ENCODE results near the gene CHIT1. TPM values are rescaled to one million over a fixed set of nuclear protein-coding genes. Genes with fewer than 3 reads are reported as not detected.
"Not testable (repeated sequence)": the region's sequence is repeated elsewhere in the genome, so short reads cannot be mapped to it uniquely, and the experiment has no call there.

CHIT1 gene
- total and polyA plus RNA-seq, 7 experiments from 2014 or later: 0.76 to 2.2 (median 1.1) TPM; not detected in 2

- ChIA-PET POLR2A (interaction anchor here (0.5 to 31.3 kb wide), 12 partner anchors 21 to 1085 kb away, joined by 3 to 1812 read pairs (median 6); partner anchors contain the start of gene BTG2), CTCF (interaction anchor here (0.5 to 15.6 kb wide), 38 partner anchors 9 to 435 kb away, joined by 3 to 480 read pairs (median 5); partner anchors contain the start of genes ATP2B4, BTG2, FMOD and OPTC)
- Histone ChIP-seq H3K4me3 (ENCODE audit: low read length) (peak overlapping the region; percentile 82), H3K27me3 (ENCODE audit: control insufficient read depth in 2 of 2, insufficient read depth in 2 of 2, low read length in 2 of 2) (no peaks in the 10 kb centered on the region), H3K4me1 (ENCODE audit: control insufficient read depth in 2 of 2, insufficient read depth in 2 of 2, low read length in 2 of 2) (peaks cover 10 to 29% of the 10 kb centered on the region in 2 donors), H3K9me3 (ENCODE audit: control insufficient read depth in 2 of 3, low read length in 3 of 3) (no peaks in the 10 kb centered on the region), H3K27ac (ENCODE audit: low read depth, low read length) (peak overlapping the region; percentile 86), H3K36me3 (ENCODE audit: control insufficient read depth in 2 of 3, insufficient read depth in 3 of 3, low read length in 3 of 3) (no peaks in the 10 kb centered on the region)
- DNase-seq (no peak), ATAC-seq (no peak)
- intact Hi-C loops (cut with micrococcal nuclease): loop anchor here (1.0 to 5.0 kb wide), 11 partner anchors 72 to 1095 kb away; partner anchors contain the start of genes LAX1 (in 1 of the 2) and SNRPE (in 1 of the 2)
- Mint-ChIP-seq H3K4me1 (peaks cover 12 to 29% (median 25%) of the 10 kb centered on the region in 7 donors), H3K36me3 (no peaks in the 10 kb centered on the region), H3K27ac (peak overlapping the region in 8 of 9 donors; percentile 80 to 95 (median 92)), H3K4me3 (peak overlapping the region; percentile 76 to 94 (median 90)), H3K27me3 (peaks cover 0 to 9% (median 0%) of the 10 kb centered on the region in 5 donors), H3K9me3 (no peaks in the 10 kb centered on the region)
Measured at GRCh38 chr1:203267912-203268311, 38.4 kb upstream of the CHIT1 start.

DNA sequence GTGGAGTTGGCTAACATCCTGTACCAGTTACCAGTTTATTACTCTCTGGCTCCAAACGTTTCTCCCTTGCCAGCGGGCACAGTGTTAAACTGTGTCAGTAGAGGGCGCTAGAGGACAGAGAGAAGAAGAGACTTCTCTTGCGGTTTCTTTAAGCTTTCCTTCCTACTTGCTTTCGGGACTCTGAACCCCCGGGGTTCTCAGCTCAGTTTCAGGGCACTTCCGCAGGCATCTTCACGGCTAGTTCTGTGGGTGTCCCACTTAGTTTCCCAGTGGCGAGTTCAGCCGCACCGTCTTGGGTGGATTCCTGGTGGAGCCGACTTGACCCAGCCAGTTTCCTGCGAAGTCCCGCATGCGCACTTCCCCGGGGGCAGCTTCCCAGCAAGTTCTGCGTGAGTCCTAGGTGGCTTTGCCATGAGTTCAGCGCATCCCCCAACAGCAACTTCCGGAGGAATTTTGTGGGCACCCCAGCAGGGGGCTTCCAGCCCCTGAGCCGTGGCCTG is 37.9 kb upstream of the CHIT1 start:
- POLR2A ChIA-PET: interaction anchor here (0.5 to 31.3 kb wide), 14 partner anchors 21 to 1085 kb away, joined by 3 to 1812 read pairs (median 6); partner anchors contain the start of genes BTG2 and LAX1
- Mint-ChIP-seq H3K4me3 (peak overlapping the region; percentile 76 to 94 (median 90)), H3K4me1 (peaks cover 12 to 27% (median 24%) of the 10 kb centered on the region in 7 donors), H3K27me3 (peaks cover 0 to 14% (median 0%) of the 10 kb centered on the region in 5 donors), H3K36me3 (no peaks in the 10 kb centered on the region), H3K9me3 (no peaks in the 10 kb centered on the region), H3K27ac (peak overlapping the region in 8 of 9 donors; percentile 80 to 95 (median 92))
- Histone ChIP-seq H3K4me3 (ENCODE audit: low read length) (peak overlapping the region; percentile 82), H3K36me3 (ENCODE audit: control insufficient read depth in 2 of 3, insufficient read depth in 3 of 3, low read length in 3 of 3) (no peaks in the 10 kb centered on the region), H3K27ac (ENCODE audit: low read depth, low read length) (peak overlapping the region; percentile 86), H3K4me1 (ENCODE audit: control insufficient read depth in 2 of 2, insufficient read depth in 2 of 2, low read length in 2 of 2) (peaks cover 10 to 26% of the 10 kb centered on the region in 2 donors), H3K9me3 (ENCODE audit: control insufficient read depth in 2 of 3, low read length in 3 of 3) (no peaks in the 10 kb centered on the region), H3K27me3 (ENCODE audit: control insufficient read depth in 2 of 2, insufficient read depth in 2 of 2, low read length in 2 of 2) (no peaks in the 10 kb centered on the region)
- DNase-seq (peak; percentile 49 to 89 (median 84)), ATAC-seq (peak; percentile 80)
- CTCF ChIA-PET: interaction anchor here (0.5 to 15.6 kb wide), 42 partner anchors 8 to 1330 kb away, joined by 3 to 480 read pairs (median 4); partner anchors contain the start of genes ATP2B4, BTG2, FMOD and OPTC
- intact Hi-C loops (cut with micrococcal nuclease): loop anchor here (1.0 to 5.0 kb wide), 11 partner anchors 73 to 1096 kb away; partner anchors contain the start of genes LAX1 (in 1 of the 2) and SNRPE (in 1 of the 2)

- not testable (repeated sequence) for H3K9me3 ChIP-seq (ENCODE audit: control insufficient read depth in 2 of 3, low read length in 3 of 3); H3K36me3 Mint-ChIP-seq; H3K27ac ChIP-seq (ENCODE audit: low read depth, low read length); H3K27me3 ChIP-seq (ENCODE audit: control insufficient read depth in 2 of 2, insufficient read depth in 2 of 2, low read length in 2 of 2); H3K9me3 Mint-ChIP-seq; H3K27ac Mint-ChIP-seq; H3K36me3 ChIP-seq (ENCODE audit: control insufficient read depth in 2 of 3, insufficient read depth in 3 of 3, low read length in 3 of 3); DNase-seq; ATAC-seq; H3K4me3 ChIP-seq (ENCODE audit: low read length); H3K4me3 Mint-ChIP-seq
- CTCF ChIA-PET: interaction anchor here (1.4 to 11.4 kb wide), 3 partner anchors 9 to 357 kb away, joined by 3 to 201 read pairs (median 3); partner anchors contain the start of gene OPTC
- intact Hi-C loops (cut with micrococcal nuclease): loop anchor here (2.0 to 5.0 kb wide), 6 partner anchors 341 to 1096 kb away; partner anchors contain the start of genes LAX1 (in 1 of the 2) and SNRPE (in 1 of the 2)
- peaks cover 0 to 26% (median 0%) of the 10 kb centered on the region in 5 donors for H3K27me3 Mint-ChIP-seq
- POLR2A ChIA-PET: interaction anchor here (31.3 kb wide), 1 partner anchor 51 kb away, joined by 1812 read pairs; the partner anchor contains the start of gene BTG2
- peaks cover 10 to 23% of the 10 kb centered on the region in 2 donors for H3K4me1 ChIP-seq (ENCODE audit: control insufficient read depth in 2 of 2, insufficient read depth in 2 of 2, low read length in 2 of 2)
- H3K4me1 Mint-ChIP-seq: peaks cover 10 to 22% (median 16%) of the 10 kb centered on the region in 7 donors
Measured at GRCh38 chr1:203266140-203266539, 36.7 kb upstream of the CHIT1 start.

DNA sequence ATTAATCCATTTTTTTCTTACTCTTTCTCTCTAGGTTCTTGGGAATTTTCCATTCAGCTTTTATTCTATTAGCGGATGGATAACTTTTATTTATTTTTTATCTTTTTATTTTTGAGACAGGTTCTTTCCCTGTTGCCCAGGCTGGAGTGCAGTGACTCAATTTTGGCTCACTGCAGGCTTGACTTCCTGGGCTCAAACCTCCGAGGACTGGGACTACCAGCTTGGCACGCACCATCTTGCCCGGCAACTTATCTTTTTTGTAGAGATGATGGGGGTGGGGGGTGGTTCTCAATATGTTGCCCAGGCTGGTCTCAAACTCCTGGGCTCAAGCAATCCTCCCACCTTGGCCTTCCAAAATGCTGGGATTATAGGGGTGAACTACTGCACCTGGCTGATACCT is 36.1 kb upstream of the CHIT1 start:
- POLR2A ChIA-PET: no interaction called here
- no peak for ATAC-seq
- intact Hi-C loops (cut with micrococcal nuclease): loop anchor here (5.0 kb wide), 5 partner anchors 342 to 1097 kb away; partner anchors contain the start of gene LAX1 (in 1 of the 2)

DNA sequence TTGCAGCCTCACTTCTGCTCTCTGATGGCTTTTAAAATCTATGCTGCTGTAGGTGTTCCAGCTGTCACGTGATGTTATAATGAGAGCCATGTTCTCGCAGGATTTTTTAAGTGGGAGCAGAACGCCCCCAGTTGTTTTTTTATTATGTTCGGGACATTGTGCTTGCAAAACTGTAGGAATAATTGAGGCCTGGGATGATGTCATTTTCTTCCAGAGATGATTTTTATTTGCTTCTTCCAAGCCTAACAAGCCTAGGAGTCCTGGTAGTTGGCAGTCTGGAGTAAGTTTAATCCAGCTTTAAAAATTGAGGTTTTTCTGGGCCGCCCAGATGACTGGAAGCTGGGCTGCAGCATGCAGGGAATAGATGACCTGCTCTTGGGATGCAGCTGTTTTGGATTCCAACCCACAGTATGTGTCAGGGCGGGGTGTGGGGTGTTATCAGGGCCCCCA is 34.6 kb upstream of the CHIT1 start:
- Mint-ChIP-seq H3K9me3 (no peaks in the 10 kb centered on the region), H3K27me3 (peaks cover 0 to 45% (median 0%) of the 10 kb centered on the region in 5 donors), H3K36me3 (no peaks in the 10 kb centered on the region), H3K4me3 (no peak overlapping the region), H3K4me1 (peaks cover 6 to 13% (median 11%) of the 10 kb centered on the region in 7 donors), H3K27ac (no peak overlapping the region)
- DNase-seq (no peak), ATAC-seq (no peak)
- Histone ChIP-seq H3K36me3 (ENCODE audit: control insufficient read depth in 2 of 3, insufficient read depth in 3 of 3, low read length in 3 of 3) (no peaks in the 10 kb centered on the region), H3K4me3 (ENCODE audit: low read length) (no peak overlapping the region), H3K4me1 (ENCODE audit: control insufficient read depth in 2 of 2, insufficient read depth in 2 of 2, low read length in 2 of 2) (peaks cover 10 to 12% of the 10 kb centered on the region in 2 donors), H3K27ac (ENCODE audit: low read depth, low read length) (no peak overlapping the region), H3K9me3 (ENCODE audit: control insufficient read depth in 2 of 3, low read length in 3 of 3) (no peaks in the 10 kb centered on the region), H3K27me3 (ENCODE audit: control insufficient read depth in 2 of 2, insufficient read depth in 2 of 2, low read length in 2 of 2) (no peaks in the 10 kb centered on the region)
- ChIA-PET CTCF (interaction anchor here (1.0 to 11.4 kb wide), 2 partner anchors 76 to 224 kb away, joined by 3 to 201 read pairs; partner anchors contain the start of gene OPTC), POLR2A (no interaction called here)
- intact Hi-C loops (cut with micrococcal nuclease): no loop called here

More for the DNA sequence above, 36.1 kb upstream of the CHIT1 start:
- peaks cover 10 to 17% of the 10 kb centered on the region in 2 donors for H3K4me1 ChIP-seq (ENCODE audit: control insufficient read depth in 2 of 2, insufficient read depth in 2 of 2, low read length in 2 of 2)
- H3K27me3 ChIP-seq (ENCODE audit: control insufficient read depth in 2 of 2, insufficient read depth in 2 of 2, low read length in 2 of 2): no peaks in the 10 kb centered on the region
- Mint-ChIP-seq H3K4me3 (no peak overlapping the region), H3K36me3 (no peaks in the 10 kb centered on the region), H3K27ac (no peak overlapping the region), H3K27me3 (peaks cover 0 to 32% (median 0%) of the 10 kb centered on the region in 5 donors), H3K4me1 (peaks cover 6 to 16% (median 12%) of the 10 kb centered on the region in 7 donors), H3K9me3 (no peaks in the 10 kb centered on the region)
- CTCF ChIA-PET: interaction anchor here (1.0 to 11.4 kb wide), 2 partner anchors 75 to 223 kb away, joined by 3 to 201 read pairs; partner anchors contain the start of gene OPTC
- H3K36me3 ChIP-seq (ENCODE audit: control insufficient read depth in 2 of 3, insufficient read depth in 3 of 3, low read length in 3 of 3): no peaks in the 10 kb centered on the region
- DNase-seq: no peak
- no peak overlapping the region for H3K27ac ChIP-seq (ENCODE audit: low read depth, low read length)
- no peak overlapping the region for H3K4me3 ChIP-seq (ENCODE audit: low read length)
- H3K9me3 ChIP-seq (ENCODE audit: control insufficient read depth in 2 of 3, low read length in 3 of 3): no peaks in the 10 kb centered on the region

GRCh38 chr1:203263496-203263895 is 34.0 kb upstream of the CHIT1 start:
- Histone ChIP-seq H3K27me3 (ENCODE audit: control insufficient read depth in 2 of 2, insufficient read depth in 2 of 2, low read length in 2 of 2) (no peaks in the 10 kb centered on the region), H3K4me3 (ENCODE audit: low read length) (no peak overlapping the region), H3K9me3 (ENCODE audit: control insufficient read depth in 2 of 3, low read length in 3 of 3) (no peaks in the 10 kb centered on the region), H3K4me1 (ENCODE audit: control insufficient read depth in 2 of 2, insufficient read depth in 2 of 2, low read length in 2 of 2) (peaks cover 5 to 7% of the 10 kb centered on the region in 2 donors), H3K27ac (ENCODE audit: low read depth, low read length) (no peak overlapping the region), H3K36me3 (ENCODE audit: control insufficient read depth in 2 of 3, insufficient read depth in 3 of 3, low read length in 3 of 3) (no peaks in the 10 kb centered on the region)
- H3K27ac Mint-ChIP-seq: no peak overlapping the region
- H3K36me3 Mint-ChIP-seq: no peaks in the 10 kb centered on the region
- POLR2A ChIA-PET: no interaction called here
- DNase-seq (no peak), ATAC-seq (no peak)
- H3K4me3 Mint-ChIP-seq: no peak overlapping the region
- intact Hi-C loops (cut with micrococcal nuclease): no loop called here
- peaks cover 0 to 46% (median 0%) of the 10 kb centered on the region in 5 donors for H3K27me3 Mint-ChIP-seq
- peaks cover 6 to 13% (median 11%) of the 10 kb centered on the region in 7 donors for H3K4me1 Mint-ChIP-seq
- H3K9me3 Mint-ChIP-seq: no peaks in the 10 kb centered on the region
- CTCF ChIA-PET: interaction anchor here (11.4 kb wide), 1 partner anchor 225 kb away, joined by 201 read pairs; the partner anchor contains the start of gene OPTC

Measured in naive thymus-derived CD4-positive, alpha-beta T cell (primary cell).